ENCODE results near the gene CEP76. TPM values are rescaled to one million over a fixed set of nuclear protein-coding genes. Genes with fewer than 3 reads are reported as not detected.

CEP76 gene
- total RNA-seq (2021), result 18.6 and 19.3 TPM in 2 replicates
- long read RNA-seq, transcript CEP76-201 (12 exons, 2,939 nt), result major isoform, 95 of 153 reads
- long read RNA-seq, partial matches to known transcripts, result 27 of 153 reads
- long read RNA-seq, other reads (novel, unspliced or antisense), result 26 of 153 reads

GRCh38 chr18:12702221-12703095 is at the start of gene CEP76, which contains the start of gene PSMG2:
CEP76 (minus strand) TSS chr18:12702723; CDS start chr18:12702548, 175 bp downstream.
PSMG2 (plus strand) TSS chr18:12703042; CDS start chr18:12703108, 66 bp downstream.
- no peak within 1 kb of the TSS for H2BK120ac ChIP-seq (ENCODE audit: low read depth, low read length, poor library complexity, severe bottlenecking)
- H2BK20ac ChIP-seq (ENCODE audit: low read depth, low read length, poor library complexity, severe bottlenecking), result no peak within 1 kb of the TSS
- H3K9ac ChIP-seq (ENCODE audit: extremely low read depth, insufficient read length, low read length), result peak within 1 kb of the TSS; percentile 97
- peaks cover 22% of the 10 kb centered on the region; the same call in 1 of the 2 replicates for H3K79me2 ChIP-seq (ENCODE audit: insufficient read depth, low read length)
- H4K5ac ChIP-seq (ENCODE audit: insufficient read length, low read depth, low read length), result peak within 1 kb of the TSS; percentile 44
- peaks cover 14 to 38% (median 29%) of the 10 kb centered on the region in 3 experiments; a peak in 6 of 7 replicates for H3K36me3 Mint-ChIP-seq (ENCODE audit: insufficient read depth in 1 of 3, low read depth in 3 of 3)
- no peak within 1 kb of the TSS for H2AK5ac ChIP-seq (ENCODE audit: insufficient read length, low read length)
- no peaks in the 10 kb centered on the region for H3K9me3 ChIP-seq (ENCODE audit: control insufficient read depth, low read depth, low read length)
- no peak within 1 kb of the TSS for H2AFZ ChIP-seq (ENCODE audit: low read length)
- WGBS (ENCODE audit: extremely low coverage, insufficient read length, low lambda C conversion rate), result no CpG with 5 or more reads among the region's 89 CpGs
- H3K27ac ChIP-seq (ENCODE audit: insufficient read length, low read depth, low read length), result peak within 1 kb of the TSS; percentile 33
- peaks cover 22 to 27% of the 10 kb centered on the region in 2 experiments for H3K4me1 Mint-ChIP-seq
- H3K18ac ChIP-seq (ENCODE audit: insufficient read length, low read depth, low read length), result peak within 1 kb of the TSS; percentile 99
- H3K23ac ChIP-seq (ENCODE audit: insufficient read length, low read depth, low read length), result no peak within 1 kb of the TSS
- H3K9me3 Mint-ChIP-seq, result peaks cover 3 to 4% of the 10 kb centered on the region in 2 experiments; a peak in 2 of 5 replicates
- no peak within 1 kb of the TSS for H2BK5ac ChIP-seq (ENCODE audit: insufficient read length, low read length)
- TF ChIP-seq CTCF (conservative IDR thresholded peaks at IDR 0.05), result no peak
- H3K27me3 Mint-ChIP-seq (ENCODE audit: low read depth), result no peaks in the 10 kb centered on the region
- H3K79me1 ChIP-seq (ENCODE audit: insufficient read depth, low read depth, low read length, poor library complexity, severe bottlenecking), result peaks cover 5% of the 10 kb centered on the region
- peak within 1 kb of the TSS; percentile 52 for H4K8ac ChIP-seq (replicated peaks; ENCODE audit: insufficient read length, low read depth, low read length)
- no peaks in the 10 kb centered on the region; the same call in 1 of the 2 replicates for H3K4me1 ChIP-seq (ENCODE audit: insufficient read depth, low read length)
- H3K4ac ChIP-seq (ENCODE audit: low read depth, low read length), result peak within 1 kb of the TSS; percentile 73; the same call in 1 of the 2 replicates
- no peak within 1 kb of the TSS for H4K91ac ChIP-seq (ENCODE audit: insufficient read length, low read depth, low read length)
- peaks cover 7% of the 10 kb centered on the region for H3K23me2 ChIP-seq (ENCODE audit: insufficient read length, low read depth, low read length, poor library complexity, severe bottlenecking)
- H4K20me1 ChIP-seq (ENCODE audit: control insufficient read depth, insufficient read depth, insufficient read length), result no peaks in the 10 kb centered on the region
- no peak within 1 kb of the TSS for H3K56ac ChIP-seq (ENCODE audit: insufficient read length, low read depth, low read length)
- no peak within 1 kb of the TSS for H3T11ph ChIP-seq (ENCODE audit: low read length)
- H3K27me3 ChIP-seq (ENCODE audit: insufficient read depth, low read length), result no peaks in the 10 kb centered on the region; the same call in 1 of the 2 replicates
- H2BK15ac ChIP-seq (ENCODE audit: low read depth, low read length), result no peak within 1 kb of the TSS
- H2BK12ac ChIP-seq (ENCODE audit: insufficient read length, low read depth, low read length), result no peak within 1 kb of the TSS
- peak within 1 kb of the TSS; percentile 99 for H3K14ac ChIP-seq (ENCODE audit: insufficient read depth, low read length)
- H3K4me2 ChIP-seq (ENCODE audit: insufficient read depth, insufficient read length, low read length), result peak within 1 kb of the TSS; percentile 89
- H3K27ac Mint-ChIP-seq, result peak within 1 kb of the TSS; percentile 99 to 100 (median 99)
- DNase-seq, result peak; percentile 79
- peak within 1 kb of the TSS; percentile 99 for H3K4me3 Mint-ChIP-seq

All from H9 (cell line).